A673 (cell line): ENCODE measurements around the gene PLA2G4F. TPM values are rescaled to one million over a fixed set of nuclear protein-coding genes. Genes with fewer than 3 reads are reported as not detected.

Experiments used
- BruUV-seq: library from RNA; stranded (reverse); fragments of 400-500 nt; replicated peaks from 2 replicates; lab custom pipeline; 2021; lab: Mats Ljungman, UMichigan
- CTCF ChIA-PET: fragments of 300-600 bp; sonication (Branson Sonifier 250); formaldehyde crosslinking; loops from one replicate; lab custom pipeline; 2022; ENCODE audit warnings: antibody characterized with exemption; lab: Charles Lee
- POLR2A ChIA-PET: fragments of 300-600 bp; sonication (Branson Sonifier 250); formaldehyde crosslinking; loops from one replicate; lab custom pipeline; 2022; ENCODE audit warnings: antibody characterized with exemption; ENCODE audit not compliant: low non-redundant PET; lab: Charles Lee
- DNase-seq: peaks from one replicate; pipeline ENCODE4 v3.0.0-alpha.2; 2015; ENCODE audit warnings: low spot score
- H3K27ac ChIP-seq: fragments of 200-600 bp; sonication (generic); 2 replicates; pipeline ENCODE4 v1.5.1; 2016; ENCODE audit warnings: mixed run types, low read depth, mild to moderate bottlenecking, mixed read lengths, antibody characterized with exemption, low read length; ENCODE audit not compliant: poor library complexity, severe bottlenecking
- H3K27me3 ChIP-seq: fragments of 200-600 bp; sonication (generic); replicated peaks from 2 replicates; pipeline ENCODE4 v1.6.1; 2017; ENCODE audit warnings: mixed run types, low read depth, mild to moderate bottlenecking, mixed read lengths, antibody characterized with exemption, low read length; ENCODE audit not compliant: insufficient read depth, poor library complexity
- H3K36me3 ChIP-seq: fragments of 200-600 bp; sonication (generic); 2 replicates; pipeline ENCODE4 v1.6.1; 2016; ENCODE audit warnings: mixed run types, mild to moderate bottlenecking, mixed read lengths, antibody characterized with exemption, low read length; ENCODE audit not compliant: insufficient read depth, poor library complexity, severe bottlenecking
- H3K4me1 ChIP-seq: fragments of 200-600 bp; sonication (generic); 2 replicates; pipeline ENCODE4 v1.6.1; 2017; ENCODE audit warnings: mixed run types, mild to moderate bottlenecking, mixed read lengths, antibody characterized with exemption, low read length; ENCODE audit not compliant: insufficient read depth, poor library complexity, severe bottlenecking
- H3K4me3 ChIP-seq: fragments of 200-600 bp; sonication (generic); 2 replicates; pipeline ENCODE4 v1.5.1; 2016; ENCODE audit warnings: low read depth, mixed run types, mild to moderate bottlenecking, mixed read lengths, low read length; ENCODE audit not compliant: poor library complexity, severe bottlenecking
- H3K9me3 ChIP-seq: fragments of 200-600 bp; sonication (generic); 2 replicates; pipeline ENCODE4 v1.6.1; 2016; ENCODE audit warnings: mixed run types, low read depth, mild to moderate bottlenecking, mixed read lengths, antibody characterized with exemption, low read length; ENCODE audit not compliant: poor library complexity, severe bottlenecking
- EZH2 ChIP-seq: fragments of 200-600 bp; sonication (generic); IDR thresholded peaks from 2 replicates; pipeline ENCODE4 v1.6.1; 2017; ENCODE audit warnings: borderline replicate concordance, low read depth, mild to moderate bottlenecking, mixed read lengths, antibody characterized with exemption, low read length; ENCODE audit not compliant: poor library complexity, severe bottlenecking
- intact Hi-C: fragments of 100-400 bp; cut with micrococcal nuclease; formaldehyde crosslinking; loops from one replicate; pipeline ENCODE4 v1.10.0; 2022; ENCODE audit not compliant: unreplicated experiment
- total RNA-seq: library from RNA; stranded (reverse); gene quantifications from 2 replicates; pipeline ENCODE4 v1.2.3, GENCODE V29; 2021
- TF ChIP-seq, protein P1 (sequence below): fragments of 300-800, 200-600 bp; sonication (generic); conservative IDR thresholded peaks from 2 replicates; pipeline ENCODE4 v1.5.1; 2017; ENCODE audit warnings: low read depth, mild to moderate bottlenecking, antibody characterized with exemption, low read length, moderate library complexity, mixed read lengths

Gene PLA2G4F
- total RNA-seq, 1 experiment from 2014 or later = not detected

DNA sequence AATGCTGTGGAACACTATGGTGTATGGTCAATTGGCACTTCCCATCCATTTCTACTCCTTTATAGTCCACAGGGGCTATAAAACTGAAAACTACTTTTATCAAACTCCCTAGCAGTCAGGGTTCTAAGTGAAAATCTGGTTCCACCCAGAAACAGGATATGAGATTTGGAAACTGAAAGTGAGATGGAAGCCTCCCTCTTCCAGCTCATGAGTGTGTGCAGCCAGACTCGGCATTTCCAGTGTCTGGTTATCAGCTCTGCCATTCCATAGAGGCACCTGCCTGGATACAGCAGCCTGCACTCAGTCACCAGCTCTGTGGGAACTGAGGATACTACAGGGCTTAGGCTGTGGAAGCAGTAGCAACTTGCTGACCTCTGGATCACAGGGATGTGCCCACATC is 14.7 kb upstream of the PLA2G4F start:
- Histone ChIP-seq H3K4me1 (no peaks in the 10 kb centered on the region), H3K9me3 (no peaks in the 10 kb centered on the region), H3K27ac (no peak overlapping the region), H3K4me3 (no peak overlapping the region), H3K27me3 (no peaks in the 10 kb centered on the region), H3K36me3 (peaks cover 35% of the 10 kb centered on the region)
- CTCF ChIA-PET = no interaction called here
- TF ChIP-seq, protein P1, sequence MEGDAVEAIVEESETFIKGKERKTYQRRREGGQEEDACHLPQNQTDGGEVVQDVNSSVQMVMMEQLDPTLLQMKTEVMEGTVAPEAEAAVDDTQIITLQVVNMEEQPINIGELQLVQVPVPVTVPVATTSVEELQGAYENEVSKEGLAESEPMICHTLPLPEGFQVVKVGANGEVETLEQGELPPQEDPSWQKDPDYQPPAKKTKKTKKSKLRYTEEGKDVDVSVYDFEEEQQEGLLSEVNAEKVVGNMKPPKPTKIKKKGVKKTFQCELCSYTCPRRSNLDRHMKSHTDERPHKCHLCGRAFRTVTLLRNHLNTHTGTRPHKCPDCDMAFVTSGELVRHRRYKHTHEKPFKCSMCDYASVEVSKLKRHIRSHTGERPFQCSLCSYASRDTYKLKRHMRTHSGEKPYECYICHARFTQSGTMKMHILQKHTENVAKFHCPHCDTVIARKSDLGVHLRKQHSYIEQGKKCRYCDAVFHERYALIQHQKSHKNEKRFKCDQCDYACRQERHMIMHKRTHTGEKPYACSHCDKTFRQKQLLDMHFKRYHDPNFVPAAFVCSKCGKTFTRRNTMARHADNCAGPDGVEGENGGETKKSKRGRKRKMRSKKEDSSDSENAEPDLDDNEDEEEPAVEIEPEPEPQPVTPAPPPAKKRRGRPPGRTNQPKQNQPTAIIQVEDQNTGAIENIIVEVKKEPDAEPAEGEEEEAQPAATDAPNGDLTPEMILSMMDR = no peak
- no peak for TF ChIP-seq EZH2
- no TSS peak for BruUV-seq
- intact Hi-C loops = no loop called here
- DNase-seq = no peak
- POLR2A ChIA-PET = interaction anchor here (0.6 to 0.7 kb wide), 2 partner anchors 37 to 102 kb away, joined by 3 to 4 read pairs; no protein-coding TSS in a partner anchor

DNA sequence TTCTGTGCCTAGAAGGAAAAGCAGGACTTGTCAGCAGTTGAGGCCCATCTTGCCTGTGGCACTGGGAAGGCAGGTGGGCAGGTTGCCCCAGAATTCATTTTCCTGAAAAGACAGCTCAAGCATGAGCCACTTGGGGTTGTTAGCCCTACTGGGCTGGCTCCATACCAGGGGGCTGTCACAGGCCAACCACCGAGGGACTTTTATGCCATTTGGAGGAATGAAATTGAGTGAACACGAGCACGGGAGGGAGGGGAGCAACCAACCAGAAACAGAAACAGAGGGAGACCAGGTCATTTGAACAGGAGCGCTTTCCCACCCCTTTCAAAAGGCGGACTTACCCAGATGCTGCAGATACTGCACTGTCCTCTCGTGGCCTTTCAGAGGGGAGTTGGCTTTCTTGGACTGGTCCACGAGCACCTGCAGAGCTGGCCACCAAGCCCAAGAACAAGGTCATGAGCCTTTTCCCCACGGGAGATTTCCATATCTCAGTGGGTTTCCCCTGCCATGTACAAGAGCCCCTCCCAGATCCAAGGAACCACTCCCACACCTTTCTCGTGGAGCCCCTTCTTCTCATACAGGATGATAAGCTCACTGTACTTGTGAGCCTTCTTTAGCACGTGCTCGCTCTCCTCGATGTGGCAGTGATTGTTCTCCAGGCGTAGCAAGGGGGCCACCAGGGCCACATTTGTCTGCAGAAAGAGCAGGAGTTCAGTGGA is 9.9 kb upstream of the PLA2G4F start:
- ChIA-PET POLR2A (no interaction called here), CTCF (no interaction called here)
- peaks cover 65% of the 10 kb centered on the region for H3K36me3 ChIP-seq

DNA sequence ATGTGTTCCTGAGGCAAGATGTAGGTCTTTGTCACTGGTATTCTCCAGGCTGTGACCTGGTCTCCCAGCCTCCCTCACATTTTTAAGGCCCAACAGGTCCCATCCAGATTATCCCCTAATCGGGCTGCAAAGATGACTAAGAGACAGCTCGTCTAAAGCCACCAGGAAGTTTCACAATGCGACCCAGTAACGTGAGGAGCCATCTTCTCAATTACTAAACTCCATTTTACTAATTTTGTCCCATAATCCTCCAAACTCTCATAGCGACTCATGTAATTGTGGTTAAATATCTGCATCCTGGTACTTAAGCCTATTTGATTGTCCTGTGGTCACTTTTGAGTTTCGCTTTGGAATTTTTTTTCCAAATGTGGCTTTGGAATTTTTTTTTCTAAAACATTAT is 8.7 kb upstream of the PLA2G4F start:
- POLR2A ChIA-PET = no interaction called here
- H3K4me1 ChIP-seq = no peaks in the 10 kb centered on the region
- CTCF ChIA-PET = no interaction called here
- intact Hi-C loops = no loop called here
- no TSS peak for BruUV-seq
- H3K4me3 ChIP-seq = no peak overlapping the region
- no peaks in the 10 kb centered on the region for H3K9me3 ChIP-seq
- TF ChIP-seq, protein P1 = no peak
- no peak for TF ChIP-seq EZH2
- H3K36me3 ChIP-seq = peaks cover 67% of the 10 kb centered on the region
- H3K27me3 ChIP-seq = no peaks in the 10 kb centered on the region
- H3K27ac ChIP-seq = no peak overlapping the region
- no peak for DNase-seq

More for the DNA sequence above, 9.9 kb upstream of the PLA2G4F start:
- no TSS peak for BruUV-seq
- Histone ChIP-seq H3K4me3 (no peak overlapping the region), H3K4me1 (no peaks in the 10 kb centered on the region), H3K9me3 (no peaks in the 10 kb centered on the region), H3K27me3 (no peaks in the 10 kb centered on the region), H3K27ac (no peak overlapping the region)
- intact Hi-C loops = no loop called here
- TF ChIP-seq EZH2 = no peak
- TF ChIP-seq, protein P1 = no peak
- no peak for DNase-seq
